GM19372 (cell line): ENCODE results near the gene XK.
"Not testable (repeated sequence)": the region's sequence is repeated elsewhere in the genome, so short reads cannot be mapped to it uniquely, and the experiment has no call there.

ENCODE experiments used
- ATAC-seq: cut with Tn5 transposase; IDR thresholded peaks from one replicate; pipeline ENCODE4 v1.9.1; 2021; ENCODE audit warnings: mild to moderate bottlenecking, low read depth, moderate library complexity; ENCODE audit not compliant: unreplicated experiment

The XK gene

GRCh38 chrX:37752281-37752680, 66.7 kb downstream of the XK start:
- ATAC-seq: no peak

DNA sequence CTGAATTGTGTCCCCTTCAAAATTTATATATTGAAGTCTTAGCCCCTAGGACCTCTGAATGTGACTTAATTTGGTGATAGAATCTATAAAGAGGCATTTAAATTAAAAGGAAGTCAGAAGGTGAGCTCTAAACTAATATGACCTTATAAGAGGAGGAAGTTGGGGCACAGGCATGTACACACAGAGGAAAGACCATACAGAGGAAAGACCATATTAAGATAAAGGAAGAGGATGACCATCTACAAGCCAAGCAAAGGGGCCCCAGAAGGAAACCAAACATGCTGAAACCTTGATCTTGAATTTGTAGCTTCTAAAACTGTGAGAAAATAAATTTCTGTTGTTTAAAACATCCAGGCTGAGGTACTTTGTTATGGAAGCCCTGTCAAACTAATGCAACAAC, 67.3 kb downstream of the XK start:
- no peak for ATAC-seq

DNA sequence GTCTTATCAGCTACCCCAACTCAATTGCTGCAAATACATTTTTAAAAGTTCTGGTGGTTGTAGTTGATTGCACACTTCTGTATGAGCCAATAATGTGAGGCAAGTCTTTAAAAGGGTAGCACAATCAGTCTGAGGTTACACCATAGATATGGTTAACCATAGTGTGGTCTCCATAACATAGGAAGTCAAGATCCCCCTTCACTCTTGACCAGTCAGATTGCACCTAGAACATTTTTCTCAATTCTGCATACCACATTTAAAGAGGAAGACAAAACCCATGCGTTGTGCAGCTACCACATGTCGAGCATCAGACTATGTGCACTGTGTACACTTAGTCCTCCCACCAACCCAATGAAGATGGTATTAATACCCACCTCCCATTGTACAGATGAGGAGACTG, 67.8 kb downstream of the XK start:
- ATAC-seq: no peak

DNA sequence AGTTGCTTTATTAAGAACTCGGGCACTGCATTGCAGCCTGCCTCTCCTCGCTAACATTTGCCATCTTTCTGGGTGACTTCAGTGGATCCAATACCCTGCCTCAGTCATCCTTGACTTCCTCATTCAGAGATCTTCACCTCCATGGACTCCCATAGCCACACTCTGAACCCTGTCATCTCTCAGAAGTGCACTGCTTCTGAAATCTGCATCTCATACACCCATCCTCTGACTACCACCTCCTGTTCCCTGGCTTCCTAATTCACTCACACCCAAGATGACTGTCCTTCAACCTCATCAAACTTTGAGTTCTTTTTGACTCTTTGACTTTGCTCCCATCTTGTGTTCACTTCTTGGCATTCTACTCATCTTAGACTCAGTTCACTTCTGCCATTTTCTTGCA, 68.9 kb downstream of the XK start:
- peak; percentile 3 for ATAC-seq

- ATAC-seq: peak; percentile 94
Observed at GRCh38 chrX:37755025-37755424, 69.4 kb downstream of the XK start.

GRCh38 chrX:37757082-37757481, 71.5 kb downstream of the XK start:
- ATAC-seq: no peak

DNA sequence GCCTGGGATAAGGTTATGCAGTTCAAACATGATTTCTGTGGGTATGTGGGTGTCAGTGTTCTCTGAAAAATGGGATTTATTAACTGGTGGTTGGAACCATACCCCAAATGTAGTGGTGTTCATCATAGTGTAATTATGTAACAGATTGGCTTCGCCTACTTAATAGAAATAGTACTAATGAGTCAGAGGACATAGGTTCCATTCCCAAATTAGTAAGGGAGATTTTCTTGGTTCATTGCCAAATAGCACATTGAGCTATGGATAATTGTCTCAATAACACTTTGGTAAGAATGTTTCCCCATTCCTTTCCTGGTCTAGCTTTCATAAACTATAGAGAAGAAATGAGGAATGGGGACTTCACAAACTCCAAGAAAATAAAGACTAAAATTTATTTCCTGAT, 73.8 kb downstream of the XK start:
- no peak for ATAC-seq

DNA sequence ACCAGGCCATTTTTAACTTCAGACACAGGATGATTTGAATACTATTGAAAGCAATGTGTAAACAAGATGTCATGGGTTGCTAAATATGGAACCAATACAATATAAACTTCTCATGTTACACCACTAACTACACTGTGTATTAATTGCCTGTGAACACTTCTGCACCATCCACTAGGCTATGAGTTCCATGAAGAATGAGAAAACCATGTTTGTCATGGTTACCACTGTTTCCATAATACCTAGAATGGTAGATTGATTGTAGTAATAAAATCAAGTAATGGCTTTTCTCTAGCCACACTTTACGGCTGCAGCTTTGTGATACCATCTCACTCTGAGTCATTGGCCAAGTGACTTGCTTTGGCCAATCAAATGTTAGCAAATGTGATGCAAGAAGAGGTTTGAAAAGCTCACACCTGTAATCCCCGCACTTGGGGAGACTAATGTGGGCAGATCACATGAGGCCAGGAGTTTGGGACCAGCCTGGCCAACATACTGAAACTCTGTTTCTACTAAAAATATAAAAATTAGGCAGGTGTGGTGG, 74.4 kb downstream of the XK start:
- no peak for ATAC-seq

GRCh38 chrX:37763400-37763799, 77.8 kb downstream of the XK start:
- ATAC-seq: peak; percentile 54

GRCh38 chrX:37765507-37765906, 79.9 kb downstream of the XK start:
- no peak for ATAC-seq

DNA sequence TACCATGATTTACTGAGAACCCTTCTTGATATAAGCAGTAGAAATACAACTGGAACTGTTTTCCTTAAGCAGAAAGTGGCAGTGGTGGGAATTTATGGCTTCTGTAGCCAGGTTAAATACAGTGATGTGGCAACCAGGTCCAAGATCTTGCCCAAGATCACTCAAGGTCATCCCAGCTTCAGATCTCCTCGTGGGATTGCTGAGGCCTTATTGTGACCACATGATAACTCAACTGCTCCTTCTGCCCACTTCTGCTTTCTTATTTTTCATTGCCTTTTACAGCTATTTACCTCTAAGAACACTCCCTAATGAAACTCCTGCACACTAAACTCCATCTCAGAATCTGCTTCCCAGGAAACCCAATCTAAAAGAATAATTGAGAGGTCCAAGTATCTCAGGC, 81.8 kb downstream of the XK start:
- ATAC-seq: no peak

DNA sequence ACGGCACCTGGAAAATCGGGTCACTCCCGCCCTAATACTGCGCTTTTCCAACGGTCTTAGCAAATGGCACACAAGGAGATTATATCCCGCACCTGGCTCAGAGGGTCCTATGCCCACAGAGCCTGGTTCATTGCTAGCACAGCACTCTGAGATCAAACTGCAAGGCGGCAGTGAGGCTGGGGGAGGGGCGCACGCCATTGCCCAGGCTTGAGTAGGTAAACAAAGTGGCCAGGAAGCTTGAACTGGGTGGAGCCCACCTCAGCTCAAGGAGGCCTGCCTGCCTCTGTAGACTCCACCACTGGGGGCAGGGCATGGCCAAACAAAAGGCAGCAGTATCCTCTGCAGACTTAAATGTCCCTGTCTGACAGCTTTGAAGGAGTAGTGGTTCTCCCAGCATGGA, 83.3 kb downstream of the XK start:
- ATAC-seq: not testable (repeated sequence)

DNA sequence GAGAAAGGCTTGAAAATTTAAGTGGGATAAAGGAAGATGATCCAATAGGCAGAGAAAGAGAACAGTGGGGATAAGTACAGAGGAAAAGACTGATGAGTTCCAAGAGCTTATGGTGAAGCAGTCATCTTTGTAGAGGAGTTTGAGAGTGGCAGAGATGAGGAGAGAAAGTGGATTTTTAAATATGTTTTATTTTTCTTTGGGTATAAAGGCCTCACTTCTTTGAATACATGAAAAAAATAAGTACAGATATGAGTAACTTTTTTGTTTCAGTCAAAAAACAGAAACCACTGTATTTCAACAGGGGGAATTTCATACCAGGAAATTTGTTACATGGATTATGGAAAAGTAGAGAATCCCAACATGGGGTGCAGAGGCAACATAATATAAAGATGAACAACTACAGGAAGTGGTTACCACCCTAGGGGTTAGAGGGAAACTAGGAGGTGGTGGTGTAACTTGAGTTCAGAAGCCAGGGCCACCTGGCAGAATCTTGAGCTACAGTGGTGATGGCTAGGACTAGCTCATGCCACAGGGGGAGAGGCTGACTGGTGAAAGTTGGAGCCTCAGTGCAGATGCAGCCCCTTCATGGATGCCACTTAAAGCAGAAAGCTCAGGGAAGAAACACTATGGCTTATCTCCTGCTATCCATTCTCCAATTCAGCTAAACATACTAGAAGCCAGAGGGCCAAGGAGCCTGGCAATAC, 90.8 kb downstream of the XK start:
- ATAC-seq: peak; percentile 70

DNA sequence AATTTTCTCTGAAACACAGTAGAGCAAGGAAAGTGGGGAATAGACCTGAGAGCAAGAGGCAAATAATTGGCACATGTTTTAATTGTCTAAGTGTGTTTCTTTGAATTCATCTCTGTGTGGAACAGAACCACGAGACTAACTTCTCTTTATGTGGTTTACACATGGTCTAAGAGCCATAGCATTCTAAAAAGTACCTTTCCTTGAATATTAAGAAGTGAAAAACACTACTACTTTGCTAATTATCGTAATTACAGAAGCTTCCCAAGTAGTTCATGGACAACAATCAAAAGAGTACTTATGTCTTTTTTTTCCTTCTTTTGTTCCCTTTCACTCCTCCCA, 91.4 kb downstream of the XK start:
- ATAC-seq: no peak

DNA sequence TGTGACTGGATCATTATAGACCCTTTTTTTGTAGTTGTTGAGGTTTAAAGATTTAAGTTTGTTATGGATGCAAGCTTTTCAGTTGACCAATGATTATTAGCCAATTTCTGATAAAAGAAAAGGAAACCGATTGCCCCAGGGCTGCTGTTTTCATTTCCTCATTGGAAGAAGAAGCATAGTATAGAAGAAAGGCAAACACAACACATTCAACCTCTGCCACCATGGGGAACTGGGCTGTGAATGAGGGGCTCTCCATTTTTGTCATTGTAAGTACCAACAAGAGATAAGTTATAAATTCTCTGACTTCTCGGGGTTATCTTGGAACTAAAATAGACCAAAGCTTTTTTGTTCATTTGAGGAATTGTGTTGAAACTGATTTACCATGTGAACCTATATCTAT, 94.3 kb downstream of the XK start, which contains the start of gene CYBB:
CYBB (plus strand) TSS at position 203 of the 400 bp plus-strand sequence; CDS start at position 222, 19 bp downstream.
- ATAC-seq: no peak

DNA sequence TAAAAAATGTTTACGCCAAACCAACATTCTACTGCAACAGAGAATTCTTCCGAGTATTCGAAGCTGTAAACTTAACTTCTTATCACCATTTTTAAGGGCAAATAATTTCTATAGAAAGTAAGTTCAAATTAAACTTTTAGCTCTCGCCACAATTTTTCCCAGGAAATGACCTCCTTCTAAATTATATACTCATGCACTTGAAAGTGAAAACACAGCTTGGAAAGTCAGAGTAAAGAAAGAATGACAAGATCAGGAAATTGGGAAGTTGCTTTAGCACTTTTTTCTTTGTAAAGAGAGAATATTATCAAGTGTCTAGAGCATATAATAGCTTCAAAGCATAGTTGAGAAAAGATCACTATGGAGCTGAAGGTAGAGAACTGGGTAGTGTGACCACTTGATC, 95.5 kb downstream of the XK start:
- no peak for ATAC-seq
